Measurements from ENCODE around the gene IER5L. TPM values are rescaled to one million over a fixed set of nuclear protein-coding genes. Genes with fewer than 3 reads are reported as not detected.

IER5L gene
- total and polyA plus RNA-seq, 10 donors, result 3.9 to 14.0 (median 8.2) TPM

- TF ChIP-seq POLR2AphosphoS5 (IDR thresholded peaks at IDR 0.05) (peak in 1 of 3 donors; percentile 6), POLR2A (IDR thresholded peaks at IDR 0.05) (no peak)
- TF ChIP-seq, protein P1, sequence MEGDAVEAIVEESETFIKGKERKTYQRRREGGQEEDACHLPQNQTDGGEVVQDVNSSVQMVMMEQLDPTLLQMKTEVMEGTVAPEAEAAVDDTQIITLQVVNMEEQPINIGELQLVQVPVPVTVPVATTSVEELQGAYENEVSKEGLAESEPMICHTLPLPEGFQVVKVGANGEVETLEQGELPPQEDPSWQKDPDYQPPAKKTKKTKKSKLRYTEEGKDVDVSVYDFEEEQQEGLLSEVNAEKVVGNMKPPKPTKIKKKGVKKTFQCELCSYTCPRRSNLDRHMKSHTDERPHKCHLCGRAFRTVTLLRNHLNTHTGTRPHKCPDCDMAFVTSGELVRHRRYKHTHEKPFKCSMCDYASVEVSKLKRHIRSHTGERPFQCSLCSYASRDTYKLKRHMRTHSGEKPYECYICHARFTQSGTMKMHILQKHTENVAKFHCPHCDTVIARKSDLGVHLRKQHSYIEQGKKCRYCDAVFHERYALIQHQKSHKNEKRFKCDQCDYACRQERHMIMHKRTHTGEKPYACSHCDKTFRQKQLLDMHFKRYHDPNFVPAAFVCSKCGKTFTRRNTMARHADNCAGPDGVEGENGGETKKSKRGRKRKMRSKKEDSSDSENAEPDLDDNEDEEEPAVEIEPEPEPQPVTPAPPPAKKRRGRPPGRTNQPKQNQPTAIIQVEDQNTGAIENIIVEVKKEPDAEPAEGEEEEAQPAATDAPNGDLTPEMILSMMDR (IDR thresholded peaks at IDR 0.05 in 8 of 11, conservative IDR thresholded peaks at IDR 0.05 in 3 of 11), result peak; percentile 90 to 98 (median 93)
- WGBS, 5 donors, result 1 to 11% (median 7%) methylated on average over 5 to 13 of the region's 13 CpGs
- Histone ChIP-seq H3K27ac (peak overlapping the region; percentile 83 to 100 (median 98)), H3K27me3 (replicated peaks in 1 of 7) (no peaks in the 10 kb centered on the region), H3K4me1 (peaks cover 39 to 88% (median 77%) of the 10 kb centered on the region in 6 donors), H3K9me3 (no peaks in the 10 kb centered on the region), H3K36me3 (peaks cover 0 to 69% (median 35%) of the 10 kb centered on the region in 6 donors), H3K4me3 (peak overlapping the region; percentile 8 to 68 (median 40))
- intact Hi-C loops (cut with DNase I; ENCODE audit: low total_unique reads), result loop anchor here (2.0 kb wide), 1 partner anchor 471 kb away; no protein-coding TSS in a partner anchor
- DNase-seq, result peak; percentile 88
These were observed 38.6 kb downstream of the IER5L start for GRCh38 chr9:129139233-129139992.

DNA sequence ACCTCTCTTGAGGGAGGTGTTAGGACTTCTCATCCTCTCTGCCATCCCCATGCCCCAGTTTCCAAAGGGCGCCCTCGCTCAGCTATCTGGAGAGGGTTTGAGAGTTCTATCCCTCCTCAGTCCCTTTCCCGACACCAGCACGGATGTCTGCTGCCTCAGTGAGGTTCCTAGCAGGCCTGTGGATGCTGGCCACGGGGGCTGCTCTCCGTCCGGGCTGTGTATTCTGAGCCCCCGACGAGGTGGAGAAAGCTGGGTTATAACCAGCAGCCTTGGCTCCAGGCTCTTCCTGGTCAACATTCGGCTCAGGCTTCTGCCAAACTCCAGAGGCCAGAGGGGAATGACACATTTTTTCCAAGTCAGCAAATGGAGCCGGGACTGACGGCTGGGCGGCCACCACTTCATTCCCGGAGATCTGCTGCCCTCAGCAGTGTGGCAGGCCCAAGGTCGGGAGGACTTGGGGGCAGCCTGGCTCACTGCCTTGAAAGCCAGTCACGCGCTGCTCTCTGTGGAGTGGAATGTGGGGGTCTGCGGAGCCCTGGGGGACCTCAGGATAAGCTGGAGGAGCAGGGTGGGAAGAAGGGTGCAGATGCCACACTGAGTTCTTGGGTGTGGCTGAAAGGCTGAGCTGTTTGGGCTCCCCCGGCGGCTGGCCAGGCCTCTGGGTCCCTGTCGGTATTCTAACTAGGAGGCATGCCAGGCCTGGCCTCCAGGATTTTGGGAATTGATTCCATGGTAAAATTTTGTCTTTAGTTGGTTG is 39.4 kb downstream of the IER5L start:
- 39 to 72% (median 66%) methylated on average over 20 to 21 of the region's 21 CpGs for WGBS, 5 donors
- Histone ChIP-seq H3K9me3 (no peaks in the 10 kb centered on the region), H3K27ac (peak overlapping the region; percentile 83 to 100 (median 98)), H3K4me1 (peaks cover 39 to 80% (median 70%) of the 10 kb centered on the region in 6 donors), H3K27me3 (replicated peaks in 1 of 7) (no peaks in the 10 kb centered on the region), H3K36me3 (peaks cover 0 to 69% (median 33%) of the 10 kb centered on the region in 6 donors), H3K4me3 (peak overlapping the region in 4 of 8 donors; percentile 39 to 68 (median 44))
- DNase-seq, result peak; percentile 88
- TF ChIP-seq, protein P1 (IDR thresholded peaks at IDR 0.05 in 8 of 11, conservative IDR thresholded peaks at IDR 0.05 in 3 of 11), result no peak
- TF ChIP-seq POLR2A (IDR thresholded peaks at IDR 0.05) (peak in 1 of 3 donors; percentile 44), POLR2AphosphoS5 (IDR thresholded peaks at IDR 0.05) (peak; percentile 87 to 93 (median 87))
- intact Hi-C loops (cut with DNase I; ENCODE audit: low total_unique reads), result loop anchor here (2.0 kb wide), 1 partner anchor 472 kb away; no protein-coding TSS in a partner anchor

DNA sequence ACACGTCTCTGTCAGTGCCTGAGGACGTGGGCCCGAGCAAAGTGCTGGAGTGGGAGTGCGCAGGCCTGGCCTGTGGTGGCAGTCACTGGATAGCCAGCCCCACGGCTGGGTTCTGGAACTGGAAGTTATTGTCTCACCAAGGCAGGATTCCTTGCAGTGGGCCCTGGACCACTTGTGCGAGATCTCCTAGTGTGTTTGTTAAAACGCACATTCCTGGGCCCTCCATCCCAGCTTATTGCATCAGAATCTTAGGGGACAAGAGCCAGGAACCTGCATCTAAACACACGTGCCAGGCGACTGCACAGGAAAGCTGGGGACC is 40.0 kb downstream of the IER5L start:
- DNase-seq, result no peak
- peaks cover 0 to 69% (median 33%) of the 10 kb centered on the region in 6 donors for H3K36me3 ChIP-seq
- H3K27ac ChIP-seq, result peak overlapping the region; percentile 64 to 100 (median 98)
- 70 to 91% (median 78%) methylated on average over 9 of the region's 9 CpGs for WGBS, 5 donors
- H3K4me3 ChIP-seq, result no peak overlapping the region
- H3K27me3 ChIP-seq (replicated peaks in 1 of 7), result no peaks in the 10 kb centered on the region
- H3K9me3 ChIP-seq, result no peaks in the 10 kb centered on the region
- H3K4me1 ChIP-seq, result peaks cover 34 to 75% (median 64%) of the 10 kb centered on the region in 6 donors
- intact Hi-C loops (cut with DNase I; ENCODE audit: low total_unique reads), result loop anchor here (2.0 kb wide), 1 partner anchor 473 kb away; no protein-coding TSS in a partner anchor
- TF ChIP-seq POLR2A (IDR thresholded peaks at IDR 0.05) (no peak), POLR2AphosphoS5 (IDR thresholded peaks at IDR 0.05) (no peak)
- TF ChIP-seq, protein P1 (IDR thresholded peaks at IDR 0.05 in 8 of 11, conservative IDR thresholded peaks at IDR 0.05 in 3 of 11), result no peak
